LNCaP clone FGC (cell line): ENCODE measurements around the gene SPINK8.

ENCODE experiments used
- DNase-seq: peaks from one replicate; pipeline ENCODE4 v3.0.0-alpha.2; 2011; ENCODE audit warnings: low read depth
- H3K4me3 ChIP-seq: 2 replicates; pipeline ENCODE4 v1.5.1; 2011; ENCODE audit warnings: mild to moderate bottlenecking, low read depth, low read length, control low read depth
- CTCF ChIP-seq: IDR thresholded peaks from 2 replicates; pipeline ENCODE4 v1.5.1; 2012; ENCODE audit warnings: mild to moderate bottlenecking; ENCODE audit not compliant: control insufficient read depth, insufficient read depth; ENCODE audit errors: extremely low read depth

SPINK8 gene

GRCh38 chr3:48301020-48301799, 32.3 kb downstream of the SPINK8 start, which contains the start of gene NME6:
NME6 (minus strand) TSS chr3:48301367.
- DNase-seq = peak; percentile 81
- no peak for TF ChIP-seq CTCF
- peak within 1 kb of the TSS; percentile 92 for H3K4me3 ChIP-seq

GRCh38 chr3:48299746-48300712, 33.4 kb downstream of the SPINK8 start:
- H3K4me3 ChIP-seq = peak overlapping the region; percentile 92
- no peak for TF ChIP-seq CTCF
- DNase-seq = no peak

- DNase-seq = no peak
- TF ChIP-seq CTCF = no peak
- no peak overlapping the region for H3K4me3 ChIP-seq
These were observed 36.2 kb downstream of the SPINK8 start for GRCh38 chr3:48297111-48297810.

GRCh38 chr3:48296699-48297098, 36.8 kb downstream of the SPINK8 start:
- no peak for DNase-seq
- no peak overlapping the region for H3K4me3 ChIP-seq
- TF ChIP-seq CTCF = no peak

- no peak for DNase-seq
- TF ChIP-seq CTCF = no peak
- no peak overlapping the region for H3K4me3 ChIP-seq
These were observed 38.7 kb downstream of the SPINK8 start for GRCh38 chr3:48294611-48295263.

GRCh38 chr3:48289659-48290058, 43.8 kb downstream of the SPINK8 start:
- TF ChIP-seq CTCF = no peak
- H3K4me3 ChIP-seq = no peak overlapping the region
- no peak for DNase-seq
